Skeletal muscle satellite cell (primary cell): Measurements from ENCODE around the gene ERICH4. TPM values are rescaled to one million over a fixed set of nuclear protein-coding genes. Genes with fewer than 3 reads are reported as not detected.

Experiments used
- small RNA-seq: library from RNA; depleted of rRNA; stranded (forward); fragments of <200 nt; gene quantifications from one replicate; pipeline ENCODE3, GENCODE V24; 2012

ERICH4 gene

Small RNA genes within 50 kb of the gene (small RNA-seq; reads per million reads assigned to genes)
- gene RF00017: not detected
